ENCODE data around the gene RAB3A. TPM values are rescaled to one million over a fixed set of nuclear protein-coding genes. Genes with fewer than 3 reads are reported as not detected.

Gene RAB3A
- total and polyA plus RNA-seq, 9 of the 15 experiments (the other 6 are each of a cell fraction or from before 2014, with no cell fraction given), result 0.17 to 5.1 (median 0.90) TPM; not detected in 1

DNA sequence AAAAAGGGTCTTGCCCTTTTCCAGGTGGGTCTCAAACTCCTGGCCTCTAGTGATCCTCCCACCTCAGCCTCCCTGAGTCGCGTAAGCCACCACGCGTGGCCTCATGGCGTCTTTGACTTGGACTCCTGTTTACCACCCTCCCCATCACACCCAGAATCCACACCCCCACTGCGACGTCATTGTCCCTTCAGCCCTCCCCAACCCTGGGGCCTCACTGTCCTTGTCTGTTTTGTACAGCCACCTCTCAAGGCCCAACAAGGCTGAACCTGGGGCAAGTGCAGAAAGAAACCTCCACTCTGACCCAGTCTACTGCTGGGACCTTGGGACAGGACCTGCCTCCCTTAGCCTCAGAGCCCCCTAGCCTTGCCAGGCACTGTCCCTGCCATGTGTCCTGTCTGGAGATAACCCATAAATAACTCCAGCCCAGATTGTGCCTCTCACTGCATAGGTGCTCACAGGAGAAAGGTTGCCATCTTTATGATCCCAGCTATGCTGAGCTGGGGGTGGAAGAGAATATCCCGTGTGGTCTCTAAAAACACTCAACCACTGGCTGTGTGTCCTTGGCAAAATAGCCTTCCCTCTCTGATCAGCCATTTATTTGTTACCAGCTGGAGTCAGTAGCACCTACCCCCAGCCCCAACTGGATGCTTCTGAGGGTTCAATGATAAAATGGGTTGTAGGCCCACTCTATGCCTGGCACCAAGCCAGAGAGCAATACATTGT, 32.1 kb downstream of the RAB3A start (continued):
- TF ChIP-seq, protein P1, sequence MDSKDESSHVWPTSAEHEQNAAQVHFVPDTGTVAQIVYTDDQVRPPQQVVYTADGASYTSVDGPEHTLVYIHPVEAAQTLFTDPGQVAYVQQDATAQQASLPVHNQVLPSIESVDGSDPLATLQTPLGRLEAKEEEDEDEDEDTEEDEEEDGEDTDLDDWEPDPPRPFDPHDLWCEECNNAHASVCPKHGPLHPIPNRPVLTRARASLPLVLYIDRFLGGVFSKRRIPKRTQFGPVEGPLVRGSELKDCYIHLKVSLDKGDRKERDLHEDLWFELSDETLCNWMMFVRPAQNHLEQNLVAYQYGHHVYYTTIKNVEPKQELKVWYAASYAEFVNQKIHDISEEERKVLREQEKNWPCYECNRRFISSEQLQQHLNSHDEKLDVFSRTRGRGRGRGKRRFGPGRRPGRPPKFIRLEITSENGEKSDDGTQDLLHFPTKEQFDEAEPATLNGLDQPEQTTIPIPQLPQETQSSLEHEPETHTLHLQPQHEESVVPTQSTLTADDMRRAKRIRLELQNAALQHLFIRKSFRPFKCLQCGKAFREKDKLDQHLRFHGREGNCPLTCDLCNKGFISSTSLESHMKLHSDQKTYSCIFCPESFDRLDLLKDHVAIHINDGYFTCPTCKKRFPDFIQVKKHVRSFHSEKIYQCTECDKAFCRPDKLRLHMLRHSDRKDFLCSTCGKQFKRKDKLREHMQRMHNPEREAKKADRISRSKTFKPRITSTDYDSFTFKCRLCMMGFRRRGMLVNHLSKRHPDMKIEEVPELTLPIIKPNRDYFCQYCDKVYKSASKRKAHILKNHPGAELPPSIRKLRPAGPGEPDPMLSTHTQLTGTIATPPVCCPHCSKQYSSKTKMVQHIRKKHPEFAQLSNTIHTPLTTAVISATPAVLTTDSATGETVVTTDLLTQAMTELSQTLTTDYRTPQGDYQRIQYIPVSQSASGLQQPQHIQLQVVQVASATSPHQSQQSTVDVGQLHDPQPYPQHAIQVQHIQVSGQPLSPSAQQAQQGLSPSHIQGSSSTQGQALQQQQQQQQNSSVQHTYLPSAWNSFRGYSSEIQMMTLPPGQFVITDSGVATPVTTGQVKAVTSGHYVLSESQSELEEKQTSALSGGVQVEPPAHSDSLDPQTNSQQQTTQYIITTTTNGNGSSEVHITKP (IDR thresholded peaks at IDR 0.05; ENCODE audit: partially characterized antibody), result peak; percentile 87
- TF ChIP-seq RAD21 (CRISPR knock-in tag; conservative IDR thresholded peaks at IDR 0.05 in 1 of 2, IDR thresholded peaks at IDR 0.05 in 1 of 2) (no peak), PRMT5 (CRISPR knock-in tag; IDR thresholded peaks at IDR 0.05) (no peak), JUND (IDR thresholded peaks at IDR 0.05; ENCODE audit: borderline replicate concordance, low read depth, low read length) (no peak), JUND (tag; IDR thresholded peaks at IDR 0.05; ENCODE audit: borderline replicate concordance, low read depth, low read length) (0 out of 3 replicates have a peak, but pooled peaks have one; percentile 19), KLF6 (CRISPR knock-in tag; IDR thresholded peaks at IDR 0.05; ENCODE audit: borderline replicate concordance) (no peak), CCAR2 (IDR thresholded peaks at IDR 0.05; ENCODE audit: low read depth, low read length) (no peak), ZNF830 (CRISPR knock-in tag; IDR thresholded peaks at IDR 0.05) (no peak), ETV5 (CRISPR knock-in tag; IDR thresholded peaks at IDR 0.05; ENCODE audit: low read depth) (no peak), FIP1L1 (IDR thresholded peaks at IDR 0.05; ENCODE audit: low read depth, low read length, poor library complexity, severe bottlenecking) (no peak), BCL6 (CRISPR knock-in tag; IDR thresholded peaks at IDR 0.05) (no peak), CBX3 (IDR thresholded peaks at IDR 0.05; ENCODE audit: borderline replicate concordance in 1 of 2, low read length in 2 of 2) (0 out of 3 replicates have a peak, but pooled peaks of 1 of the 2 experiments have one; percentile 4), THRAP3 (IDR thresholded peaks at IDR 0.05; ENCODE audit: borderline replicate concordance) (no peak), SMARCA5 (IDR thresholded peaks at IDR 0.05) (peak; percentile 55; the same call in 1 of the 2 replicates), TEAD2 (tag; IDR thresholded peaks at IDR 0.05) (no peak), SREBF1 (IDR thresholded peaks at IDR 0.05; ENCODE audit: borderline replicate concordance, low read depth, low read length) (no peak), ZNF695 (CRISPR knock-in tag; IDR thresholded peaks at IDR 0.05) (no peak), BACH1 (tag; IDR thresholded peaks at IDR 0.05) (no peak), ZNF778 (CRISPR knock-in tag; IDR thresholded peaks at IDR 0.05) (no peak), SUPT5H (IDR thresholded peaks at IDR 0.05) (peak; percentile 43; the same call in 1 of the 2 replicates), ZNF431 (CRISPR knock-in tag; IDR thresholded peaks at IDR 0.05) (no peak), FOXO4 (CRISPR knock-in tag; IDR thresholded peaks at IDR 0.05) (no peak)
- TF ChIP-seq, protein P2, sequence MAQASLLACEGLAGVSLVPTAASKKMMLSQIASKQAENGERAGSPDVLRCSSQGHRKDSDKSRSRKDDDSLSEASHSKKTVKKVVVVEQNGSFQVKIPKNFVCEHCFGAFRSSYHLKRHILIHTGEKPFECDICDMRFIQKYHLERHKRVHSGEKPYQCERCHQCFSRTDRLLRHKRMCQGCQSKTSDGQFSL (CRISPR knock-in tag; IDR thresholded peaks at IDR 0.05), result peak; percentile 83
- TF ChIP-seq, protein P2 (tag; IDR thresholded peaks at IDR 0.05), result no peak
